Activated CD4-positive, CD25-positive, alpha-beta regulatory T cell (primary cell): Measurements from ENCODE around the gene SLC43A1.

ENCODE experiments used
- DNase-seq, 4 experiments: peaks; one replicate each; lab custom pipeline; 2025; lab: John Stamatoyannopoulos, UW

The SLC43A1 gene

GRCh38 chr11:57479021-57479663, 36.4 kb downstream of the SLC43A1 start:
- DNase-seq: no peak

DNA sequence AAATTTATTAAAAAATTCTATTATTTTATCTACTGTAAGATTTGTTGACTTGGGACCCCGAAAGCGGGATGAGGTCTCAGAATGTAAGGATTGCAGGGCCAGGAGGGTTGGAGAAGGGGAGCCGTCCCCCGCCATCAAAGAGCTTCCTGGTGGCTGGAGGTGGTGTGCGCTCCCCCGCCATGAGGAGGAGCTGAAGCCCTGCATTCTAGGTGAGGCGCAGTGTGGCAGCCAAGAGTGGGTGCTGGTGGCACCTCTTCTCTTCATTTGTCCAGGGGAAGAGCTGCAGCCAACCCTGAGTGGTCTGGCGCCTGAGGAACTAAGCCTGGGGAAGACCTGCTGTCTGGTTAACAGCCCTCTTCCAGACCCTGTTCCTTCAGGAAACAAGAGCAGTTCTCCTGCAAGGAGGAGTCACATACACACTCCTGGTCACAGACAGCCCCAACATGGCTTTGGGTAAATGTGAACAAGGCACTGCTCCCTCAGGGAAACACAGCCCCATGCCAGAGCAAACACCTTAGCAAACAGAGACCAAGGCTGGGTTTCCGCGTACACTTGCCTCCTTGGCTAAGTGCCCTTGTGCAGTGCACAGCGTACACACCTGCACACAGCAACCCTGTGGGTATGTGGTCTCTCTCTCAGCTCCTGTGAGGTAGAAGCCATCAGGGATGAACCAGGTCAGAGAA, 37.9 kb downstream of the SLC43A1 start:
- DNase-seq: no peak

DNA sequence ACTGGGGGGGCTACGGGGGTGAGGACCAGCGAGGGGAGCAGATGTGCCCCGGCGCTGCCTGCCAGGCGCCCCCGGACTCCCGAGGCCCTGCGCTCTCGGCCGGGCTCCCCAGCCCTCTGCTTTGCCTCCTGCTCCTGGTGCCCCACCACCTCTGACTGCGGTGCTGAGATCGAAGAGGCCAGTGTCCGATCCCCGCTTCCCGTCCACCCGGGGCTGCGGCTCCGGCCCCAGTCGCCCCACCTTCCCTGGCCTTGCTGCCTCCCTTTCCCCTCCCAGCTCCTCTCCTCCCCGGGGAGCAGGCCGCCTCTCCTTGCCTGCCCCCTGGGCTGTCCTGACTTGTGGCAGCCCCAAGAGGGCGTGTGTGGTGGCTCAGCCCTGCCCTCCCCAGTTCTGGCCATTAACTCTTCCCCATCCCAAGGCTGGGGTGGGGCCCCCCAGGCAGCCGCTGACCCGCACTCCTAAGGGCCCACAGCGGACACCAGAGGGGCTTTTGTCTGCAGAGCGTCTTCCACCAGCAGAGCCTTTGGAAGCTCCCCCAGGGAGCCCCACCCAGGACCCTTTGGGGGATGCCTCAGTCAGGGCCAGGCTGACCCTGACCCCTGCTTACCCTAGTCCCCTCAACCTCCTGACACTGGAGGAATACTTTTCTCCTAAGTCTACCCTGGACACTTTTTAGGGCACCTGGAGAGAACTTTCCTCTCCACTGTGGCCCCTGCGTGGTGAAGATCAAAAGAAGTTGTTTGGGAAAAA, 38.6 kb downstream of the SLC43A1 start:
- no peak for DNase-seq

- no peak for DNase-seq
Observed at GRCh38 chr11:57476047-57476756, 39.3 kb downstream of the SLC43A1 start.

- no peak for DNase-seq
Observed at GRCh38 chr11:57475671-57476046, 39.8 kb downstream of the SLC43A1 start.

GRCh38 chr11:57475191-57475590, 40.3 kb downstream of the SLC43A1 start:
- no peak for DNase-seq

- DNase-seq: no peak
Observed at GRCh38 chr11:57474803-57475115, 40.7 kb downstream of the SLC43A1 start.

GRCh38 chr11:57474017-57474802, 41.3 kb downstream of the SLC43A1 start:
- DNase-seq: no peak

GRCh38 chr11:57473285-57473841, 42.1 kb downstream of the SLC43A1 start:
- no peak for DNase-seq

DNA sequence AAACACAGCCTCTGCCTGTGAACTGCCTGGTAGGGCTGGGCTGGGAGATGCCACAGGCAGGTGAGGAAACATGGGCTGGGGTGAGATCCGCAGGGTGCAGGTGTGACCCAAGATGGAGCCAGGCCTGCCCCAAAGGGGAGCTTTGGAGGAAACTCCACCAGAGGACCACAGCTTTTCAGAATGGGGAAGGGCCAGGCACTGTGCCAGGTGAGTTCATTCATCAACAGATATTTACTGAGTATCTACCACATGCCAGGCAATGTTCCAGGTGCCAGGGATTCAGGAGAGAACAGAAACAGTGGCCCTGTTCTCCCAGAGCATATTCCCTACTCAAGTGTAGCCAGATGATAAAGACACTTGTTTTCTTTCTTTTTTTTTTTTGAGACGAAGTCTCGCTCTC, 44.0 kb downstream of the SLC43A1 start:
- no peak for DNase-seq

DNA sequence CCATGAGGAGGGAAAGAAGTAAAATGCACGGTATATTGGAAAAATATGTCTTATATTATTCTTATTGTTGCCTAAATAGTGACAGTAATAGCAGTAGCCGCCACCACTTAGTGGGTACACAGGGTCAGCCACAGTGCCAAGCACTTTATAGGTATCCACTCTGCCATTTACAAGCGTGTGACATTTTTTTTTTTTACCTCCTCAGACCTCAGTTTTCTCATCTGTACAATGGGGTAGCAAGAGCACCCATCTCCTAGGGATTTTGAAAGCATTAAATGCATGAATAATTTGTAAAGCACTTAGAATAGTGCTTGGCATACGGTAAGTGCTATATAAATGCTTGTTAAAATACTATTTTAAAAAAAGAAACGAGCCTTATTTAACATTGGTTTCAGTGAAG, 46.2 kb downstream of the SLC43A1 start:
- no peak for DNase-seq

- DNase-seq: no peak
Observed at GRCh38 chr11:57468276-57468675, 47.2 kb downstream of the SLC43A1 start.

GRCh38 chr11:57467508-57468157, 47.9 kb downstream of the SLC43A1 start:
- no peak for DNase-seq

DNA sequence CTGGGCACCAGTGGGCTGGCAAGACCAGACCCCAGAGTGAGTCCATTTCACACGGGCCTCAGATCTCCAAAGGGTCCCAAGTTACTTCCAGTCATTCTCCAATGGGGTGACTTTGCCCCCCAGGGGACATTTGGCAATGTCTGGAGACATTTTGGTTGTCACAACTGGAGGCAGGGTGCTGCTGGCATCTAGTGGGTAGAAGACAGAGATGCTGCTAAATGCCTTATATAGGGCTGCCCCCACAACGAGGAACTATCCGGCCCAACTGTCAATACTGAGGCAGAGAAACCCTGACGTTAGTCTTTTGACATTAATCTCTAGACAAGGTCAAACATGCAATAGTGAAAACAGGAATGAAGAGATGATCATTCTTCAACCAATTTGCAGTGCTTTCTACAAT, 48.8 kb downstream of the SLC43A1 start:
- no peak for DNase-seq

GRCh38 chr11:57464539-57465181, 50.8 kb downstream of the SLC43A1 start:
- no peak for DNase-seq

- no peak for DNase-seq
Observed at GRCh38 chr11:57463671-57464538, 51.6 kb downstream of the SLC43A1 start.

DNA sequence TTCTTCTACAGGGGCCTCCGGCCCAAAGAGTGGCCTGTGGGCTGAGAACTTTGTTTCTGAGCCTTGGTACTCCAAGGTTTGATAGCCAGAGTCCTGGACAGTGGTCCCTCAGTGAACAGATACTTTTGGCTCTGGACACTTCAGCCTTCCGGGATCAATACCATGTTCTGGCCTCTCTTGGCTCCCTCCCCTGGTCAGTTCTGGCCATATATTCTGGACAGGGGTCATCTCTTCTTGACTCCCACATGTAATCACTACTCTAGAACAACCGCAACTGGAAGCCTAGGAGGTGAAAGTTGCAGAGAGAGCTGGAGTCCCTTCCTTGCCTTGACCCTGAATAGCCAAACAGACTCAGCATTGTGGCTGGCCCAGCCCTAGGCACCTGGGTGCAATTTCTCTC, 52.9 kb downstream of the SLC43A1 start:
- no peak for DNase-seq

DNA sequence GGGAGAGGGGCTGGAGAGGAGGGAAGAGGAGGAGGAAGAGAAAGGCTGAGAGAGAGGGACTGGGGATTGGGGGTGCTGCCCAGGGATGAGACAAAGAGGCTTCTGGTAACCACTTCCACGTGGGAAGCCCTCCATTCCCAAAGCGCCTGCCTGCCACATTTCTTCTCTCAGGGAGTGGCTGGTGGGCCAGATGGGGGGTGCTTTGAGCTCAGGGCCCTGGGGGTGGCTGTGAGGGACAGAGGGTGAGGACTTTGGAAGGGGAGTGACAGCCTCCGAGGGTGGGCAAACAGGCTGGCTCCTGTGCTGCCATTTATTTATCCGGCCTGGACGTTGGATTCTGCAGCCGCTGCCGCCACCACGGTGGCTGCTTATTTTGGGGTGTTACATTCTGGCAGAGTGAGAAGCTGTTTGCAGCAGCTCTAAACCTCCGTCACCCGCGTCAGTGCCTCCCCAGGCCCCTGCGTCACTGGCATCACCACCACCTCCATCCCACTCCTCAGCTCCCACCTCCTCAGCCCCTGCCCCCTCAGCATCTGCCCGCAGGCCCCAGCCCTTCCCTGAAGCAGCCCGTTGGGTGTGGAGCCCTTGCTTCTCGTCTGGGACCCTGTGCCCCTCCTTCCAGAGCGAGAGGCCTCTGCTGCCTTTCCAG, 53.5 kb downstream of the SLC43A1 start:
- DNase-seq: no peak
